ENCODE measurements around the gene PRDM15.

The PRDM15 gene

GRCh38 chr21:41821081-41821755 is 57.9 kb downstream of the PRDM15 start:
- no peak for DNase-seq

GRCh38 chr21:41820384-41821080 is 58.6 kb downstream of the PRDM15 start:
- no peak for DNase-seq

- DNase-seq, result no peak
These were observed 59.3 kb downstream of the PRDM15 start for GRCh38 chr21:41819856-41820281.

- DNase-seq, result no peak
These were observed 59.8 kb downstream of the PRDM15 start for GRCh38 chr21:41819236-41819855.

- DNase-seq, result no peak
These were observed 61.0 kb downstream of the PRDM15 start for GRCh38 chr21:41817877-41818855.

- no peak for DNase-seq
These were observed 61.9 kb downstream of the PRDM15 start for GRCh38 chr21:41817228-41817627.

- peak; percentile 52 for DNase-seq
These were observed 62.5 kb downstream of the PRDM15 start for GRCh38 chr21:41816583-41817165.

- DNase-seq, result no peak
These were observed 63.2 kb downstream of the PRDM15 start for GRCh38 chr21:41815652-41816582.

- no peak for DNase-seq
These were observed 65.9 kb downstream of the PRDM15 start for GRCh38 chr21:41813226-41813625.

- no peak for DNase-seq
These were observed 66.5 kb downstream of the PRDM15 start for GRCh38 chr21:41812679-41813078.

GRCh38 chr21:41810597-41810932 is 68.6 kb downstream of the PRDM15 start:
- no peak for DNase-seq

- DNase-seq, result no peak
These were observed 69.1 kb downstream of the PRDM15 start for GRCh38 chr21:41809891-41810596.

- DNase-seq, result no peak
These were observed 70.3 kb downstream of the PRDM15 start for GRCh38 chr21:41808846-41809245.

GRCh38 chr21:41808094-41808493 is 71.0 kb downstream of the PRDM15 start:
- DNase-seq, result no peak

GRCh38 chr21:41806773-41807172 is 72.4 kb downstream of the PRDM15 start:
- no peak for DNase-seq

GRCh38 chr21:41805643-41806042 is 73.5 kb downstream of the PRDM15 start:
- DNase-seq, result no peak

GRCh38 chr21:41805038-41805437 is 74.1 kb downstream of the PRDM15 start:
- no peak for DNase-seq

GRCh38 chr21:41804381-41804780 is 74.8 kb downstream of the PRDM15 start:
- DNase-seq, result no peak

- no peak for DNase-seq
These were observed 75.8 kb downstream of the PRDM15 start for GRCh38 chr21:41803316-41803715.

- no peak for DNase-seq
These were observed 76.5 kb downstream of the PRDM15 start for GRCh38 chr21:41802684-41803083.

GRCh38 chr21:41802198-41802584 is 77.0 kb downstream of the PRDM15 start:
- DNase-seq, result no peak

Data from activated T-cell treated with anti-CD3 and anti-CD28 coated beads for 4 hours (primary cell).